Retina (tissue), 1 donor: ENCODE measurements around the gene DNASE1L3.

Experiments
- DNase-seq: peaks from one replicate; pipeline ENCODE4 v3.0.0-alpha.2; 2016

DNASE1L3 gene

GRCh38 chr3:58200121-58200709 is 10.6 kb downstream of the DNASE1L3 start:
- no peak for DNase-seq

- no peak for DNase-seq
Observed at GRCh38 chr3:58198804-58199203, 12.0 kb downstream of the DNASE1L3 start.

DNA sequence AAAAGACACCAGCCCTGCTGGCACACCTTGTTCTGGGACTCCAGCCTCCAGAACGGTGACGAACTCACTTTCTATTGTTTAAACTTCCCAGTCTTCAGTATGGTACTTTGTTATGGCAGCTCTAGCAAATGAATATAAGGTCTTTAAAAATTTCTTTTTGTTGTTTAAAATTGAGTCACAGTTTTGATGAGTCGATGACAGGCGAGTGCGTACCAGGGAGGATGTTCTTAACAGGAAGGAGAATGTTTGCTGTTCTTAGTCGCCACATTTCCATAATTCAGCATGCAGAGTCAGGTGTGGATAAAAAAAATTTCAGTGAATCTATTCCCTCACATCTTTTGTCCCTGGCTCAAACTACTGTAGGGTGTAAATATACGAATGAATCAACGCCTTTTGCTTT is 12.4 kb downstream of the DNASE1L3 start:
- DNase-seq = no peak

- DNase-seq = no peak
Observed at GRCh38 chr3:58197588-58197987, 13.2 kb downstream of the DNASE1L3 start.

GRCh38 chr3:58193682-58194407 is 16.9 kb downstream of the DNASE1L3 start:
- DNase-seq = no peak

DNA sequence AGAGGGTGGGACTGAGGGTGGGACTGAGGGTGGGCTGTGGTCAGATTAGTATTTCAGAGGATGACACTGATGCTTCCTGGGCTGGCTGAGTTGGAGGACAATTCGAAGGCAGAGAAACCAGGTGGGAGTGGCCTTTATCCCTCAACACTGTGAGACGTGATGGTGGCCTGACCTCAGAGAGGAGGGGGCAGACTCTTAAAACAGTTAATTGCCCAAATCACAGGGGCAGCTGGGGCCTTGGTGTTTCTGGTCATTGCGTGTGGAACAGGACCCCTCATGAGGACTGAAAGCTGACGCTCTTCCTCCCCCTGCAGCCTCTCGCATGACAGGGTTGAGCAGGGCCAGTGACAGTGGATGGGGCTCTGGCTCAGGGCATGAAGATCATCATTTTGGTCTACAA is 18.7 kb downstream of the DNASE1L3 start:
- no peak for DNase-seq

GRCh38 chr3:58191361-58191991 is 19.3 kb downstream of the DNASE1L3 start:
- DNase-seq = no peak

- DNase-seq = no peak
Observed at GRCh38 chr3:58190882-58191281, 19.9 kb downstream of the DNASE1L3 start.

DNA sequence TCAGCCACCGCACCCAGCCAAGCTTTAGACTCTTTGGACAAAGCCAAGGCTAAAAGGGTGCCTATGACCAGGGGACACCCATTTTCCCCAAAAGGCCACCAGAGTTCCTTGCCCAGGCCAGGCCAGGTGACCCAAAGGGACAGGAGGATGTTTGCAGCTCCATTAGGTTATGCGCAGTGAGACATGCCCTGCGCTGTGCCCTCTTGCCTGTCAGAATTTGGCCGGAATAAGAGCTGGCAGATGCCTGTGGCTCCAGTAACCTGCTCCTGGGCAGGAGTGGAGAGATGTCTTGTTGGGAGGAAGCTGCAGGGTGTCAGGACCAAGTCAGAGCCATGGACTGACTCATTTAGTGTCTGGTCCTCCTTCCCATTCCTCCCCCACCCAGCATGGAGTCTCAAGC is 20.5 kb downstream of the DNASE1L3 start:
- no peak for DNase-seq

GRCh38 chr3:58189691-58190090 is 21.1 kb downstream of the DNASE1L3 start:
- DNase-seq = no peak

DNA sequence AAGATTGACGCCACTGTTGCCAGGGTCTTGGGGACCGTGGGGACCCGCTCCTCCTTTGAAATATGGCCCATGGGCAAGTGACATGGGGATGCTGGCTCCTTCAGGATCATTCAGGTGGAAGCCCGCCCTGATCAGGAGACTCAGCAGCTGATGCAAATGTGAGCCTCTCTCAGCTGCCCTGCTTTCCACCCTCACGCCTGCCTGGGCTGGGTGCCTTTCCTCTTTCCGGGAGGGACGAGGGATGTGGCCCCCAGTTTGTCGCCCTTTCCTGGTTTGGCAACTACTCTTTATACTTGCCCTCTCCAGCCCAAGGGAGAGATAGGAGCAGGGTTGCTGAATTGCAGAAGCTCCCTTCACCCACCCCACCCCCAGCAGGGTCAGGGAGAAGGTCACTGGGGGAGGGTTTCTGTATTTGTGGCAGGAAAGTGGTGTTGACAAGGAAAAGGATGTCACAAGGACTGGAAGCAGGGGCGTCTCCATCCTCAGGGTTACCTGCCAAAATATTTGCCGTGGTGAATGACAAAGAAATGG is 21.8 kb downstream of the DNASE1L3 start:
- DNase-seq = peak; percentile 68

DNA sequence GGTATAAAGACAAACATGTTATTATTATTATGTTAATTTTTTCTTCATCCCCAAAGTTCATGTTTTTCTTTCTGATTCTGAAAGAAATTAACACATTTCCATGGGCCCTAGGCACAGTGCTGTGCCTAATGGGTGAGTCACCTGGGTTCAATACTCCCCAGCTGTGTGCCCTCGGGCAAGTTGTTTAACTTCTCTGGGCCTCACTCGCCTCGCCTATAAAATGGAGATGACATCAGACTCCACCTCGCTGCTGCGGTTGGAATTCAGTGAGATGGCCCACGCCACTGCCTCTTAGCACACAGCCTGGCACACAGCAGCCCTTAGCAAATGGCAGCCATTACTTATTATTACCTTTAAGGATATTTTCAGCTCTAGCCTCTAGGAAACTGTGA is 22.6 kb downstream of the DNASE1L3 start:
- no peak for DNase-seq

DNA sequence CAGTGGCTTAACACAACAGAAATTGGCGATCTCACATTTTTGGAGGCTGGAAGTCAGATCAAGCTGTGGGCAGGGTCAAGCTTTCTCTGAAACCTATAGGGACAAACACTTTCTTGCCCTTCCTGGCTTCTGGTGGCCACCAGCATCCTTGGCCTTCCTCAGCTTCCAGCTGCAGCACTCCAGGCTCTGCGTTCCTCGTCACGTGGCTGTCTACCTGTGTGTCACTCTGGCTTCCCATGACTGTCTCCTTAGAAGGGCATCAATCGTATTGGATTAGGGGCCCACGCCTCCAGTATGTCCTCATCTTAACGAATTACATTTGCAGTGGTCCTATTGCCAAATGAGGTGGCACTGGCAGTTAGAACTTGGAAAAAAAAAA is 25.8 kb downstream of the DNASE1L3 start:
- DNase-seq = no peak

DNA sequence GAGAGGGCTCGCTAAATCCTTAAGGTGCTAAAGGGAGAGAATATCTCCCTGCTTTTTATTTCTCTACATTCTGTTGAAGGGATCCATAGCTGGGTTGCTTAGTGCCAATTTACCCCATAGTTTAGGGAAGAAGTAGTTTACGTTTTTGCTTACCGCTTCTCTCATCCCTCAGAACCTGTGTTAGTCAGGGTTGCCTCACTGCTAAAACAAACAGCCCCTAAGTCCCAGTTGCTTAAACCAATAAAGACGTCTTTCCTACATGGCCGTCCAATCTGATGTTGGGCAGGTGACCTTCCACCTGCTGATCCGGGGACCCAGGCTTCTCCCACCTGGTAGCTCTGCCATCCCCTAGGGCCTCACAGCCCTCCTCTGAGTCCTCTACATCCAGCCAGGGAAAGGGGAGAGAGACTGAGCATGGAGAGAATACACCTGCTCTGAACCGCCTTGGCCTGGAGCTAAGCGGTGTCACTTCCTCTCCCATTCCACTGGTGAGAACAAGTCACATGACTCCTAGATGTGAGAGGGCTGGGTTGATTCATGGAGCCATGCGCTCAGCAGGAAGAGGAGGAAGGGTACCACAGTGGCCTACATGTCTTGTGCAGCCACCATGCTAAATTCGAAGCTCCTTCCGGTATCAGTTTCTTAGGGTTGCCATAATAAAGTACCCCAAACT is 26.3 kb downstream of the DNASE1L3 start:
- no peak for DNase-seq

GRCh38 chr3:58183891-58184290 is 26.9 kb downstream of the DNASE1L3 start:
- no peak for DNase-seq

DNA sequence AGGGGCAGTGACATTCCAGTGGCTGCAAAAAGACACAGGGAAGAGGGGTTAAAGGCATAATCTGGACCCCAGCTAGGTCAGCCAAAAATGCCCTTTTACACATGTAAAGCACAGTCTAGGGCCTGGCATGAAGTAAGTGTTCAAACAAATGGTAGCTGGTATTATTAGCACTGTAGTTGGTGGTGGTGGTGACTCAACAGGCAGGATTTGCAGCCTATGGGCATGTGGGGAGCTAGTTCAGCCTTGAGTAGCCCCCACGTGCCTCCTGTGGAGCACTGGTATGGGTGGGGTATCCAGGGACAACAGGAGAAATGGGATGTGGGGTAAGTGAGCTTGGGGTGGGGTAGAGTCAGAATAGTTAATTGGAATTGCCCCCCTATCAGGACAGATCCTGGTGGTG is 27.6 kb downstream of the DNASE1L3 start:
- no peak for DNase-seq

- no peak for DNase-seq
Observed at GRCh38 chr3:58180940-58181587, 29.7 kb downstream of the DNASE1L3 start.

GRCh38 chr3:58180099-58180880 is 30.5 kb downstream of the DNASE1L3 start:
- no peak for DNase-seq

DNA sequence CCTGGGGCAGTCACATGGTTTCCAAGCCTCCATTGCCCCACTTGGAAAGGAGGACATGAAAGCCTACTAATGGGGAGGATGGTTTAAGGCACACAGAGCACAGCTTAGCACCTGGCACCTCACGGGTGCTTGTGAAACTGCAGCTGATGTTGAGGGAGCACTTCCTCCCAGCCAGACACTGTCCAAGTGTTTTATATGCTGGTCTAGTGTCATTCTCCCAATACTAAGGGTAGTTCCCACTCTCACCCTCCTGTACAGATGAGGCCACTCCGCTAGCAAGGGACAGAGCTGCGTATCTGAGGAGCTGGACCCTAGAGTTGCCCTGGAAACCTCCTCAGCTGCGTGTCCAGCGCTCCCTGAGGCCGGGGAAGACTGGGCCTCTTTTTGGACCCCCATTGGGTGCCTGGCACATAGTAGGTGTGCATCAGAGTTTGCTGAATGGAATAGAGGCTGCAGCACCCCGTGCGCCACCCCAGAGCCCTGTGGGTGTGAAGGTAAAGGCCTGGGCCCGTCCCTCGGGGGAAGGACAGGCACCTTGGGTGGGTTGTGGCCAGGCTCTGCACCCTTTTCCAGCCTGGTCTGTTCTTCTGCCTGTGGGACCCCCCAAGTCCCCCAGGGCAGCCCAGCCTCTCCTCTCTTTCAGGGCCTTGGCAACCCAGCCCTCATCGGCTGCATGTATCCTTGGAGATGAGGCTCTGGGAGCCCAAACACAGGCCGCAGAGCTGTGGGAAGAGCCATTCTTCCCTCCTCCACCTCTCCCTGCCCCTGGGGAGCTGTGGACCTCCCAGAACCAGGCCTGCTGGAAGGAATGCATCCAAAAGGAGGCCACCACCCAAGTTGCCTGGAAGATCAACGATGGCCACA is 31.3 kb downstream of the DNASE1L3 start:
- no peak for DNase-seq

DNA sequence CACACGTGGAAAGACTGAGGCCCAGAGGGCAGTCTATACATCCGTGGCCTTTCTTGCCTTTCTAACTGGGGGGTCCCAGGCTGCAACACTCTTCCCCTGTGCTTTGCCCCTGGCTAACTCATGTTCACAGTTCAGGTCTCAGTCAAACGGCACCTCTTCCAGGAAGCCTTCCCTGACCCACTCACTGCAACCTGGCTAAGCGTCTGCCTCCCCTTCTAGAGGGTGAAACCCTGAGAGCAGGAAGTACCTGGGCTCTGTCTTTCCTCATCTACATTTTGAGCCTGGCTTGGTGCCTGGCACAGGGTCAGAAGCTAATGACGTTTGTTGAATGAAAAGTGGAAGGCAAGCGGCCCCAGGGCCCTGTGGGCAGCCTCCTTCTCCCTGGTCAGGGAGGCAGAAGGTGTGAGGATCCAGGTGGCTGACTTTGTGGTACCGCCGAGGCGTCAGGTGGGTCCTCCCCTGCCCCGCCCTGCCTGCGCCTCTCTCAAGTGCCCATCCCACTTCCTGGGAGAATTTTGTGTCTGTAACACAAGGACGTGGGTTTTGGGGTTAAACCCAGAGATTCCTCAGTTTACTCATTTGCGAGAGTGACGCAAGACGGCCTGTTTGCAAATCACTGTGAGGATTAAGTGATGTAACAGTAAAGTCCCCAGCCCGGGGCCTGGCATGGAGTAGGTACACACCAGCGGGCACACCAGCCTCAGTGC is 32.1 kb downstream of the DNASE1L3 start:
- DNase-seq = no peak
